Activated naive CD8-positive, alpha-beta T cell treated with anti-CD3 and anti-CD28 coated beads, Interleukin-2, amount 10 ng/mL, durations not matched to agents 7 days and 5 days (primary cell): ENCODE measurements around the gene NCK2. TPM values are rescaled to one million over a fixed set of nuclear protein-coding genes. Genes with fewer than 3 reads are reported as not detected.

Experiments
- ATAC-seq: fragments of 150-1000 bp; cut with Tn5 transposase; one replicate; pipeline ENCODE4 v1.10.0; 2021; ENCODE audit warnings: low read depth, moderate library complexity
- POLR2A ChIA-PET: fragments of 350-600 bp; sonication (Branson Sonifier 250); formaldehyde crosslinking; loops from one replicate; lab custom pipeline; 2021; ENCODE audit warnings: antibody characterized with exemption; lab: Charles Lee
- DNase-seq: peaks from one replicate; pipeline ENCODE4 v3.0.0; 2021
- H3K27ac Mint-ChIP-seq: one replicate; pipeline ENCODE4 v1.8.0; 2022; ENCODE audit warnings: mild to moderate bottlenecking, mixed read lengths
- H3K27me3 Mint-ChIP-seq: one replicate; pipeline ENCODE4 v1.8.0; 2022; ENCODE audit warnings: mild to moderate bottlenecking, moderate library complexity, mixed read lengths
- H3K36me3 Mint-ChIP-seq: one replicate; pipeline ENCODE4 v1.8.0; 2021; ENCODE audit warnings: mild to moderate bottlenecking, mixed read lengths
- H3K4me1 Mint-ChIP-seq: one replicate; pipeline ENCODE4 v1.8.0; 2021; ENCODE audit warnings: mixed read lengths
- H3K4me3 Mint-ChIP-seq: one replicate; pipeline ENCODE4 v1.8.0; 2022; ENCODE audit warnings: mild to moderate bottlenecking, moderate library complexity, mixed read lengths
- H3K9me3 Mint-ChIP-seq: one replicate; pipeline ENCODE4 v1.8.0; 2021; ENCODE audit warnings: mixed read lengths
- total RNA-seq, 2 experiments: library from RNA; stranded (reverse); gene quantifications; one replicate each; pipeline ENCODE4 v1.2.3, GENCODE V29; 2021

Gene NCK2
- total RNA-seq, 2 experiments from 2014 or later, result 69.6 to 70.0 TPM

DNA sequence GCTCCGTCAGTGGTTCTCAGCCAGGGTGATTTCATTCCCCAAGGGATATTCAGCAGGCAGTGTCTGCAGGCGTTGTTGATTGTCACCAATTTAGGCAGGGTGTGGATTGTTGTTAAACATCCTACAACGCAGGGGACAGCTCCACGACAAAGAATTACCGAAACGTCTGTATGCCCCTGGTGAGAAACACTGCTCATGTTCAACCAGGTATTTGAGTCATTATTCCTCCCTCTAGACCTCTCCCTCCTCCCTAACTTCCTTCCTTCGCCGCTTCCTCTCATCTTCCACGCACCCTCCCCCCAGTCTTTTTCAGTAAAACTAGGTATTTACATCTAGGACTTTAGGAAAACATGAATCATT lies 50.8 kb downstream of the NCK2 start:
- H3K9me3 Mint-ChIP-seq, result peaks cover 4% of the 10 kb centered on the region
- H3K27me3 Mint-ChIP-seq, result no peaks in the 10 kb centered on the region
- H3K4me1 Mint-ChIP-seq, result peaks cover 83% of the 10 kb centered on the region
- DNase-seq (no peak), ATAC-seq (no peak)
- H3K36me3 Mint-ChIP-seq, result peaks cover 20% of the 10 kb centered on the region
- peak overlapping the region; percentile 88 for H3K4me3 Mint-ChIP-seq
- H3K27ac Mint-ChIP-seq, result peak overlapping the region; percentile 99
- POLR2A ChIA-PET, result interaction anchor here (0.6 to 1.9 kb wide), 4 partner anchors 8 to 176 kb away, joined by 3 to 6 read pairs (median 4); no protein-coding TSS in a partner anchor

DNA sequence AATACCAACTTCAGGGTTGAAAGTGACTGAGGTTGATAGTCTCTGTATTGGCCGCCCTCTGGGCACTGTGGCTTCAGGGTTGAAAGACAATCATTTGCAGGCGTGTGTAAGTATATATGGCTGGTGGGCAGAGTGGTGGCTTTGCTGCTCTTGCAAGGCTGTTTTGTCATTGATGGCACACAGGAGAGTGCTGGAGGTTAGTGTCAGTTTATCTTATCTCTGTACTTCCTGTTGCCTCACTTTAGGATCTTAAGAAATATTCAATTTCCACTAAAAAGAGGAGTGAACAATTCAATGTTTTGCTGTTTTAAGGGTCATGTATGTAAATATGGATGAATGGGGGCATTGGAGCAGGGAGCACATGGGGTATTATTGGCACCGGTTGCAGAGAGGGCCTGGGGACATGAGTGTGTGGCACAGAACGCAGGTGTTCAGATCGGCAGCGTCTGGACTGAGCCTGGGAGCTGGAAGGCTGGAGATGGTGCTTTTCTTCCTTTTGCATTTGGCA lies 51.5 kb downstream of the NCK2 start:
- DNase-seq, result no peak
- POLR2A ChIA-PET, result interaction anchor here (0.5 to 3.4 kb wide), 5 partner anchors 9 to 298 kb away, joined by 3 to 13 read pairs (median 3); no protein-coding TSS in a partner anchor
- Mint-ChIP-seq H3K4me1 (peaks cover 83% of the 10 kb centered on the region), H3K9me3 (peaks cover 4% of the 10 kb centered on the region), H3K27ac (peak overlapping the region; percentile 99), H3K27me3 (no peaks in the 10 kb centered on the region), H3K4me3 (peak overlapping the region; percentile 88), H3K36me3 (peaks cover 21% of the 10 kb centered on the region)
- peak; percentile 54 for ATAC-seq

DNA sequence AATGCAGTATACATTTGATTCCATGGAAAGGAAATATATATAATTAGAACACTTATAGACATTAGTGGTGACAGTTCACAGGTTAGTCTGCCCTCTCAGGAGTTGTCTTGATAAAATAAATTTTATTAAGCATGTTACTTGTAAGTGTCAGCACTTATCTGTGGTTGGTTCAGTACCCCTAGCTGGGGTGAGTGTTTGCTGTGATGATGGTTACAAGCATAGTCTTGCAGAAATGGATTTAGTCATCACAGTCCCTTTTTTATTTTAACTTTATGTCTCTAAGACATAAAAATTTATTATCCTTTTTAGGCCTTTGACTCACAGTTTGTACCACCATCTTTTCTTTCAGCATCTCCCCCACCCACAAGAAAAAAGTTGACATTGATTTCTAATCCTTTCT lies 52.1 kb downstream of the NCK2 start:
- Mint-ChIP-seq H3K4me1 (peaks cover 83% of the 10 kb centered on the region), H3K36me3 (peaks cover 23% of the 10 kb centered on the region)
- no peak for DNase-seq

GRCh38 chr2:105797298-105797819 lies 52.6 kb downstream of the NCK2 start:
- DNase-seq, result peak; percentile 72
- POLR2A ChIA-PET, result interaction anchor here (0.6 to 3.4 kb wide), 12 partner anchors 8 to 297 kb away, joined by 3 to 14 read pairs (median 4); partner anchors contain the start of gene NCK2
- Mint-ChIP-seq H3K4me3 (peak overlapping the region; percentile 88), H3K4me1 (peaks cover 84% of the 10 kb centered on the region), H3K27ac (peak overlapping the region; percentile 99), H3K27me3 (no peaks in the 10 kb centered on the region), H3K36me3 (peaks cover 24% of the 10 kb centered on the region), H3K9me3 (peaks cover 4% of the 10 kb centered on the region)
- ATAC-seq, result peak; percentile 48

More for the DNA sequence above, 52.1 kb downstream of the NCK2 start:
- peak; percentile 4 for ATAC-seq
- no peaks in the 10 kb centered on the region for H3K27me3 Mint-ChIP-seq
- peak overlapping the region; percentile 99 for H3K27ac Mint-ChIP-seq
- peaks cover 4% of the 10 kb centered on the region for H3K9me3 Mint-ChIP-seq
- H3K4me3 Mint-ChIP-seq, result peak overlapping the region; percentile 88
- POLR2A ChIA-PET, result interaction anchor here (1.1 to 3.4 kb wide), 6 partner anchors 10 to 298 kb away, joined by 3 to 14 read pairs (median 10); no protein-coding TSS in a partner anchor

- POLR2A ChIA-PET, result interaction anchor here (0.6 to 3.4 kb wide), 15 partner anchors 9 to 362 kb away, joined by 3 to 14 read pairs (median 4); partner anchors contain the start of gene NCK2
- H3K27me3 Mint-ChIP-seq, result no peaks in the 10 kb centered on the region
- H3K4me3 Mint-ChIP-seq, result peak overlapping the region; percentile 88
- peak; percentile 9 for ATAC-seq
- peaks cover 22% of the 10 kb centered on the region for H3K36me3 Mint-ChIP-seq
- H3K4me1 Mint-ChIP-seq, result peaks cover 83% of the 10 kb centered on the region
- peak overlapping the region; percentile 99 for H3K27ac Mint-ChIP-seq
- no peaks in the 10 kb centered on the region for H3K9me3 Mint-ChIP-seq
- DNase-seq, result no peak
Measured at GRCh38 chr2:105798595-105798994, 53.9 kb downstream of the NCK2 start.

DNA sequence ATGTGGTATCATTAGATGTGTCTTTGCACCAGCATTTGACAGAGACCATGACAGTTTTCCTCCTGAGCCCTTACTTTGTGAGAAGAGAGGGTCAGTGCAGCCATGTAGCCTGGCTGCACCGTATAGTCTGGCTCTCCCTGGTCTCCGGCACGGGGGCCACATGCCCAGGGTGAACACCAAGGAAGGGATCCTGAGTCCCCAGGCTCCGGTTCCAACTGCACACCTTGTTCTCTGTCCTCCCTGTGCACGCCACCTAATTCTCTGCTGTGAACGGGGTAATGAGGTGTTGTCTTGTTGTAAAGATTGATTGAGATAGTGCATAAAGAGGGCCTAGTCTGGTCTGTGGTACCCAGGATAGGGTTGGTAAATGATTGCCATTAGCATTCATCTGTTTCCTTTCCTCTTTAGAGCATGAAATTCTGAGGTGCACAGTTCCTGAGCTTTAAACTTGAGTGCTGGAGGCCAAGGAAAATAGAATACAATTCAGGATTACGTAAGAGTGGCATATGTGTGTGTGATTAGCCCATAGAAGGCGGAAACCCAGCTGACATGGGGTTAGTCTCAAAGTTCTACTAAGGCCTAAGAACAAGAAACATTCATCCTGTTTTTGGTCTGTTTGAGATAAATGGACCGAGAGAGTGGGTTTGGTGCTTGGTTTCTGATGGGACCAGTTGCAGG lies 55.5 kb downstream of the NCK2 start:
- Mint-ChIP-seq H3K9me3 (no peaks in the 10 kb centered on the region), H3K4me1 (peaks cover 93% of the 10 kb centered on the region), H3K27me3 (no peaks in the 10 kb centered on the region), H3K4me3 (peak overlapping the region; percentile 73), H3K27ac (peak overlapping the region; percentile 95), H3K36me3 (peaks cover 32% of the 10 kb centered on the region)
- DNase-seq (no peak), ATAC-seq (no peak)
- POLR2A ChIA-PET, result interaction anchor here (0.8 to 3.5 kb wide), 3 partner anchors 17 to 54 kb away, joined by 3 to 14 read pairs (median 3); no protein-coding TSS in a partner anchor

- peak overlapping the region; percentile 95 for H3K27ac Mint-ChIP-seq
- no peaks in the 10 kb centered on the region for H3K27me3 Mint-ChIP-seq
- ATAC-seq, result no peak
- DNase-seq, result no peak
- POLR2A ChIA-PET, result interaction anchor here (0.7 to 3.5 kb wide), 4 partner anchors 18 to 90 kb away, joined by 3 to 14 read pairs (median 4); no protein-coding TSS in a partner anchor
- H3K36me3 Mint-ChIP-seq, result peaks cover 39% of the 10 kb centered on the region
- H3K4me1 Mint-ChIP-seq, result peaks cover 87% of the 10 kb centered on the region
- peaks cover 2% of the 10 kb centered on the region for H3K9me3 Mint-ChIP-seq
- peak overlapping the region; percentile 73 for H3K4me3 Mint-ChIP-seq
Measured at GRCh38 chr2:105800953-105801635, 56.4 kb downstream of the NCK2 start.

DNA sequence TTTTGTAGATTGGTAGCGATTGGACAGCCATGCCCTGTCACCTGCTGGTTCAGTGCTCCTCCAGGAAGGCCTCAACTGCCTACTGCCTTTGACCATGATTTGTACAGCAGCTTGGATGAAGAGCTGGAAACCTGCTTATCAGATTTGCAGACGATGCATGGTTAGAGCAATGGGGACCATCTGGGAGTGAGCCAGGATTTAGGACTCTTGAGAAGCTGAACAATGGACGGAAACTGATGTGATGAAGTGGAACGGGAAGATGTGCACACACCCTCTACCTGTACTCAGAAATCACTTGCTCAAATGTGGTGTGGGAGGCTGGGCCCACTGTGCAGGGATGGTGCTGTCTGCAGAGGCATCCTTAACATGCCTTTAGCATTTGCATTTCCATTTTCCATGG lies 57.2 kb downstream of the NCK2 start:
- peaks cover 2% of the 10 kb centered on the region for H3K9me3 Mint-ChIP-seq
- ATAC-seq (no peak), DNase-seq (no peak)
- H3K4me1 Mint-ChIP-seq, result peaks cover 81% of the 10 kb centered on the region
- peak overlapping the region; percentile 48 for H3K4me3 Mint-ChIP-seq
- no peaks in the 10 kb centered on the region for H3K27me3 Mint-ChIP-seq
- POLR2A ChIA-PET, result interaction anchor here (0.7 to 3.5 kb wide), 2 partner anchors 56 to 90 kb away, joined by 4 to 14 read pairs; no protein-coding TSS in a partner anchor
- peaks cover 41% of the 10 kb centered on the region for H3K36me3 Mint-ChIP-seq
- peak overlapping the region; percentile 95 for H3K27ac Mint-ChIP-seq

DNA sequence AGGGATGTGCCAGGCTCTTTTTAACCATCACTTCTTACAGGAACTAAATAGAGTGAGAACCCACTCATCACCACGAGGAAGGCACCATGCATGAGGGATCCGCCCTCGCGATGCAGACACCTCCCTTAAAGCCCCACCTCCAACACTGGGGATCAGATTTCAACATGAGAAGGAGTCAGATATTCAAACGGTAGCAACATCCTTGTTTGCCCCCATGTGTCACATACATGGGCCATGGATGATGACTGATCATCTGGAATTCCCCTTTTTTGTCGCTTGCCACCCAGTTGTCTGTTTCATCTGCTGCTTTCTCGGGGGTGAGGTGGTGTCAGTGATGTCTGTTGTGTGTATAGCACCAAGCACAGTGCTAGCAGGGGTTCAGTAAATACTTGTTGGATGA lies 57.9 kb downstream of the NCK2 start:
- peak overlapping the region; percentile 95 for H3K27ac Mint-ChIP-seq
- peaks cover 2% of the 10 kb centered on the region for H3K9me3 Mint-ChIP-seq
- ATAC-seq (peak; percentile 48), DNase-seq (no peak)
- POLR2A ChIA-PET, result interaction anchor here (3.5 kb wide), 1 partner anchor 56 kb away, joined by 14 read pairs; no protein-coding TSS in a partner anchor
- no peaks in the 10 kb centered on the region for H3K27me3 Mint-ChIP-seq
- peaks cover 44% of the 10 kb centered on the region for H3K36me3 Mint-ChIP-seq
- H3K4me3 Mint-ChIP-seq, result peak overlapping the region; percentile 48
- peaks cover 78% of the 10 kb centered on the region for H3K4me1 Mint-ChIP-seq

GRCh38 chr2:105803337-105803736 lies 58.6 kb downstream of the NCK2 start:
- no peaks in the 10 kb centered on the region for H3K27me3 Mint-ChIP-seq
- DNase-seq (no peak), ATAC-seq (no peak)
- peaks cover 48% of the 10 kb centered on the region for H3K36me3 Mint-ChIP-seq
- peaks cover 75% of the 10 kb centered on the region for H3K4me1 Mint-ChIP-seq
- POLR2A ChIA-PET, result interaction anchor here (3.5 kb wide), 1 partner anchor 57 kb away, joined by 14 read pairs; no protein-coding TSS in a partner anchor
- H3K27ac Mint-ChIP-seq, result peak overlapping the region; percentile 64
- H3K9me3 Mint-ChIP-seq, result peaks cover 2% of the 10 kb centered on the region
- H3K4me3 Mint-ChIP-seq, result peak overlapping the region; percentile 6

- no peaks in the 10 kb centered on the region for H3K27me3 Mint-ChIP-seq
- peak overlapping the region; percentile 64 for H3K27ac Mint-ChIP-seq
- POLR2A ChIA-PET, result interaction anchor here (3.5 kb wide), 1 partner anchor 57 kb away, joined by 14 read pairs; no protein-coding TSS in a partner anchor
- H3K4me1 Mint-ChIP-seq, result peaks cover 75% of the 10 kb centered on the region
- DNase-seq, result no peak
- H3K4me3 Mint-ChIP-seq, result peak overlapping the region; percentile 6
- H3K36me3 Mint-ChIP-seq, result peaks cover 50% of the 10 kb centered on the region
- ATAC-seq, result no peak
- H3K9me3 Mint-ChIP-seq, result peaks cover 2% of the 10 kb centered on the region
Measured at GRCh38 chr2:105803773-105804172, 59.1 kb downstream of the NCK2 start.

DNA sequence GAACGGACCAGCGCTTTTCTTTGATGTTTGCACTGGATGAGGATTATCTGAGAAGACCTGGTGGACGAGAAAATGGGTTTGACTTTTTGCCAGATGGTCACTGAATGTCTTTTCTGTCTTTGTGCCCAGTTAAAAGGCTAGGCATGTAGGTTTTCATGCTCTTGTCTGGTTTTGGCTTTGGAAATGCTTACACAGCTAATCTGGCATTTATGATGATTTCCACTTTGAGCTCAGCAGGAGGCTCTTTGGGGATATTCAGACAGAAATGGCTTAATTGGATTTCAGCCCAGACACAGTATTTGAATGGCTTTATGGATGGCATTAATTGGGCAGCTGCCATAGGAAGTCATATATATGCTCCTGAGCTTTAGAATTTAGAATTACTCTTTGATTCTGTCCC lies 59.6 kb downstream of the NCK2 start:
- ATAC-seq (no peak), DNase-seq (no peak)
- POLR2A ChIA-PET, result no interaction called here
- H3K27ac Mint-ChIP-seq, result peak overlapping the region; percentile 64
- no peaks in the 10 kb centered on the region for H3K27me3 Mint-ChIP-seq
- peaks cover 53% of the 10 kb centered on the region for H3K36me3 Mint-ChIP-seq
- peaks cover 2% of the 10 kb centered on the region for H3K9me3 Mint-ChIP-seq
- no peak overlapping the region for H3K4me3 Mint-ChIP-seq
- peaks cover 73% of the 10 kb centered on the region for H3K4me1 Mint-ChIP-seq
